Skeletal muscle satellite cell (primary cell): ENCODE results near the gene ZNF771.
A peak's percentile ranks its signal among the peaks of the same experiment; 100 is the strongest.
"Not testable (repeated sequence)": the region's sequence is repeated elsewhere in the genome, so short reads cannot be mapped to it uniquely, and the experiment has no call there.

Experiments used
- H3K27me3 ChIP-seq: 2 replicates; pipeline ENCODE4 v1.7.0; 2013; ENCODE audit warnings: low read length; ENCODE audit not compliant: control insufficient read depth, insufficient read depth
- H3K36me3 ChIP-seq: 2 replicates; pipeline ENCODE4 v1.7.0; 2013; ENCODE audit warnings: mild to moderate bottlenecking, control low read depth, low read length; ENCODE audit not compliant: insufficient read depth
- H3K4me1 ChIP-seq: 2 replicates; pipeline ENCODE4 v1.7.0; 2013; ENCODE audit warnings: low read length; ENCODE audit not compliant: control insufficient read depth, insufficient read depth
- H3K4me2 ChIP-seq: 2 replicates; pipeline ENCODE4 v1.7.0; 2013; ENCODE audit warnings: mild to moderate bottlenecking, low read length
- H3K4me3 ChIP-seq: 2 replicates; pipeline ENCODE4 v1.7.0; 2013; ENCODE audit warnings: low read length
- H3K9ac ChIP-seq: 2 replicates; pipeline ENCODE4 v1.7.0; 2013; ENCODE audit warnings: mild to moderate bottlenecking, low read depth, low read length, moderate library complexity
- H3K9me3 ChIP-seq: replicated peaks from 2 replicates; pipeline ENCODE4 v1.7.0; 2013; ENCODE audit warnings: mild to moderate bottlenecking, control low read depth, low read length

Gene ZNF771

DNA sequence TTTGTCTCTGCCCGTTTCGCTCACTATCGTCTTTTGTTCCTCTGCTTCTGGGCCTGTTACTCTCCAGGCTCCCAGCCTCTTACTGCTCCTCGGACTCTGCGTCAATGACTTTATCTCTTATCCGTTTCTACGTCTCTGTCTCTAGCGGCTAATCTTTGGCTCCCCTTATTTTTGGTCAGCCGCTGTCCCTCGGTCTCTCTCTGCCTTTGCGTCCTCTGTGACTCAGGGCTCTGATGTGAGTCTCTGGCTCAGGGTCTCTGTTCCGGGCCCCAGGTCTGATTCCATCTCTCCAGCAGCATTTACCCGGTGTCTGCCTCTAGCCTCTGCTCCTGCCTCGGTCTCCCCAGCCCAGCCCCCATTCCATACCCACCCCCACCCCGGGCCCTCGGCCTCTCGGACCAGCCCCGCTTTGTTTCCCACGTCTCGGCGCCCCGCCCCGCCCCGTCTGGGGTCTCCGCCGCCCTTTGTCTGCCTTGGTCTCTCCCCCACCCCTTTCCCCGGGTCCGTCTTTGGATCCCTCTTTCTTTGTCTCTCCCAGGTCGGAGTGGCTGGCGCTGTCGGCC is 12.7 kb upstream of the ZNF771 start:
- peak overlapping the region; percentile 92 for H3K4me2 ChIP-seq
- H3K36me3 ChIP-seq: peaks cover 16% of the 10 kb centered on the region
- H3K9ac ChIP-seq: peak overlapping the region; percentile 88

GRCh38 chr16:30395155-30395991 is 12.0 kb upstream of the ZNF771 start, which contains the start of gene ZNF48:
ZNF48 (plus strand) TSS chr16:30395420; CDS start chr16:30395795, 375 bp downstream.
- Histone ChIP-seq H3K4me2 (peak within 1 kb of the TSS; percentile 92), H3K9ac (peak within 1 kb of the TSS; percentile 88), H3K4me3 (peak within 1 kb of the TSS; percentile 90), H3K27me3 (no peaks in the 10 kb centered on the region), H3K4me1 (peaks cover 21% of the 10 kb centered on the region), H3K9me3 (no peaks in the 10 kb centered on the region), H3K36me3 (peaks cover 16% of the 10 kb centered on the region)

More for the DNA sequence above, 12.7 kb upstream of the ZNF771 start:
- no peaks in the 10 kb centered on the region for H3K9me3 ChIP-seq
- H3K4me1 ChIP-seq: peaks cover 14% of the 10 kb centered on the region
- peak overlapping the region; percentile 90 for H3K4me3 ChIP-seq
- no peaks in the 10 kb centered on the region for H3K27me3 ChIP-seq

DNA sequence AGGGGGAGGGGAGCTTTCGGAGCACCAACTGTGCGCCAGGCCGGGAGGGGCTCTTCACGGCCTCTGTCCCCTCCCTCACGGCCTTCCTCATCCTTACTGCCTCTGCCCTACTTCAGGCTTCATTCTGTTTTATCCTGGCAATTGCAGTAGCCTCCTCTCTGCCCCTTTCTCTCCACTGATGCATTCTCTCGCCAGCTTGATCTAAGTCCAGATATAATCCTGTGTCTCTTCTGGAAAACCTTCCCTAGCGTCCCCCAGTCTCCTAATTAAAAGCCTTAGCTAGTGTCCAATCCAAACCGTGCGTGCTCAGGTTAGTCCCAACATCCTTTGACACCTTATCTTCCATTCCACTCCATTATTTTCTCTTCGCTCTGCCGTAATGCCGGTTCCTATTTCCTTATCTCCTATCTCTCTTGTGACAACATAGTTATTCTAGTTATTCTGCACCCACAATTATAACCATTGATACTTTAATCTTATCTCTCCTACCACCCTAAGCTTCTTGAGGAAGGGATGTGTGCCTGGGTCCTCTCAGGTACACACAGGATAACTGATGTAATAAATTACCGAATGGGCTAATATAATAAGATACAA is 11.3 kb upstream of the ZNF771 start:
- Histone ChIP-seq H3K36me3 (peaks cover 16% of the 10 kb centered on the region), H3K4me1 (peaks cover 21% of the 10 kb centered on the region), H3K9me3 (no peaks in the 10 kb centered on the region), H3K4me3 (peak overlapping the region; percentile 90), H3K9ac (peak overlapping the region; percentile 88), H3K4me2 (peak overlapping the region; percentile 92), H3K27me3 (no peaks in the 10 kb centered on the region)

GRCh38 chr16:30396627-30397026 is 10.8 kb upstream of the ZNF771 start:
- H3K27me3 ChIP-seq, H3K4me3 ChIP-seq, H3K9me3 ChIP-seq, H3K9ac ChIP-seq: not testable (repeated sequence)
- Histone ChIP-seq H3K4me1 (peaks cover 21% of the 10 kb centered on the region), H3K4me2 (peak overlapping the region; percentile 92), H3K36me3 (peaks cover 16% of the 10 kb centered on the region)

GRCh38 chr16:30397056-30397455 is 10.3 kb upstream of the ZNF771 start:
- Histone ChIP-seq H3K4me2 (no peak overlapping the region), H3K9ac (no peak overlapping the region), H3K27me3 (no peaks in the 10 kb centered on the region), H3K36me3 (peaks cover 16% of the 10 kb centered on the region), H3K9me3 (no peaks in the 10 kb centered on the region), H3K4me3 (no peak overlapping the region), H3K4me1 (peaks cover 21% of the 10 kb centered on the region)

GRCh38 chr16:30397776-30398660 is 9.4 kb upstream of the ZNF771 start:
- Histone ChIP-seq H3K4me2 (no peak overlapping the region), H3K4me3 (no peak overlapping the region), H3K27me3 (no peaks in the 10 kb centered on the region), H3K9ac (no peak overlapping the region), H3K9me3 (no peaks in the 10 kb centered on the region), H3K36me3 (peaks cover 16% of the 10 kb centered on the region), H3K4me1 (peaks cover 21% of the 10 kb centered on the region)

- no peaks in the 10 kb centered on the region for H3K27me3 ChIP-seq
- no peak overlapping the region for H3K4me3 ChIP-seq
- no peaks in the 10 kb centered on the region for H3K9me3 ChIP-seq
- H3K4me1 ChIP-seq: peaks cover 21% of the 10 kb centered on the region
- peaks cover 16% of the 10 kb centered on the region for H3K36me3 ChIP-seq
- no peak overlapping the region for H3K9ac ChIP-seq
- H3K4me2 ChIP-seq: no peak overlapping the region
Measured at GRCh38 chr16:30398661-30399434, 8.6 kb upstream of the ZNF771 start.

DNA sequence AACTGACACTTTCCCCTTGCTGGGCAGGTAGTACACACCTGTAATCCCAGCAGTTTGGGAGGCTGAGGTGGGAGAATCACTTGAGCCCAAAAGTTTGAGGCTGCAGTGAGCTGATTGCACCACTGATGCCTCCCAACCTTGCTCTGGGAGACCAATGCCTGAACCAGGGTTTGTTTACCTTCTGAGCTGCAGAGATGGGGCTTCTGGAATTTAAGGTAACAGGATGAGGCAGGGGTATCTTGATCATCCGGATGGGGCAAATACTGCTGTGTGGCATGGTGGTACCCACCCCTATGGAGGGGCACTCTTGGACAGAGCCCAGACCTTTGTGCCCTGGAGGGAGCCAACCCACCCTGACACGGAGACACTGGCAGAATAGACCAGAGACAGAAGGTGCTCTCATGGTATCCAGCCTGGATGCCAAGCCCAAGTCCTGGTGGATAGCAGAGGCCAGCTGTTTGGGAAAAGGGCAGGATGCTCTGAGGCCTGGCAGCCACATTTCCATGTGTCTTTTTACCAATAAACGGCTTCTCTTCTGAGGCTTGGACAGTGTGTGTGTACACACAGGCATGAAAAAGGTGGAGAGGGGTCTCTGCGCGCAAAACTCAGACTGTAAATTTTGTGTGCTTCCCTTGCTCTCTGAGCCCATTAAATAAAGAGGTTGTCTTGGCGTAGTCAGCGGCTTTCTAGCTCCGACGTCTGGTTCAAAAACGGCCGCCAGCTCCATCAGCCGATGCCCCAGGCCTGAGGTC is 7.8 kb upstream of the ZNF771 start:
- no peaks in the 10 kb centered on the region for H3K9me3 ChIP-seq
- H3K36me3 ChIP-seq: peaks cover 16% of the 10 kb centered on the region
- H3K4me3 ChIP-seq: peak overlapping the region; percentile 75
- peaks cover 15% of the 10 kb centered on the region for H3K4me1 ChIP-seq
- H3K9ac ChIP-seq: peak overlapping the region; percentile 85
- peak overlapping the region; percentile 93 for H3K4me2 ChIP-seq
- no peaks in the 10 kb centered on the region for H3K27me3 ChIP-seq

GRCh38 chr16:30401768-30402425 is 5.5 kb upstream of the ZNF771 start:
- no peaks in the 10 kb centered on the region for H3K9me3 ChIP-seq
- no peak overlapping the region for H3K4me2 ChIP-seq
- H3K9ac ChIP-seq: no peak overlapping the region
- no peak overlapping the region for H3K4me3 ChIP-seq
- H3K36me3 ChIP-seq: peaks cover 15% of the 10 kb centered on the region
- no peaks in the 10 kb centered on the region for H3K27me3 ChIP-seq
- H3K4me1 ChIP-seq: peaks cover 18% of the 10 kb centered on the region

- peaks cover 22% of the 10 kb centered on the region for H3K4me1 ChIP-seq
- H3K9me3 ChIP-seq: no peaks in the 10 kb centered on the region
- peak overlapping the region; percentile 83 for H3K4me2 ChIP-seq
- H3K27me3 ChIP-seq: no peaks in the 10 kb centered on the region
- peak overlapping the region; percentile 80 for H3K4me3 ChIP-seq
- H3K36me3 ChIP-seq: peaks cover 13% of the 10 kb centered on the region
- peak overlapping the region; percentile 91 for H3K9ac ChIP-seq
Measured at GRCh38 chr16:30406795-30407101, 658 bp upstream of the ZNF771 start.
